ENCODE results near the gene SMIM1. TPM values are rescaled to one million over a fixed set of nuclear protein-coding genes. Genes with fewer than 3 reads are reported as not detected.

SMIM1 gene
- total RNA-seq, result 2.1 TPM in 1 of 2 replicates, not detected in the other

GRCh38 chr1:3772715-3773571, at the start of gene SMIM1:
SMIM1 (plus strand) TSS chr1:3772749; CDS start chr1:3775374, 2,625 bp downstream.

GRCh38 chr1:3752400-3752945, 20.1 kb upstream of the SMIM1 start, which contains the start of gene CCDC27:
CCDC27 (plus strand) TSS chr1:3752450; CDS start chr1:3752482, 32 bp downstream.

GRCh38 chr1:3796215-3797061, 23.9 kb downstream of the SMIM1 start, which contains the start of gene LRRC47:
LRRC47 (minus strand) TSS chr1:3796498; CDS start chr1:3796476, 22 bp downstream.

Other genes starting within 250 kb of the SMIM1 start
- 1.2 and 2.4 TPM in 2 replicates for gene MEGF6, start 161.2 kb upstream of the SMIM1 start, total RNA-seq
- 24.5 and 32.0 TPM in 2 replicates for gene TPRG1L, start 147.7 kb upstream of the SMIM1 start, total RNA-seq
- 9.9 and 12.7 TPM in 2 replicates for gene WRAP73, start 122.6 kb upstream of the SMIM1 start, total RNA-seq
- gene TP73, start 120.2 kb upstream of the SMIM1 start, total RNA-seq, result not detected in 2 replicates
- not detected in 2 replicates for gene CCDC27, start 20.3 kb upstream of the SMIM1 start, total RNA-seq
- 30.4 and 34.1 TPM in 2 replicates for gene LRRC47, start 23.7 kb downstream of the SMIM1 start, total RNA-seq
- gene CEP104, start 84.5 kb downstream of the SMIM1 start, total RNA-seq, result 9.7 and 16.7 TPM in 2 replicates
- gene DFFB, start 84.7 kb downstream of the SMIM1 start, total RNA-seq, result 3.9 and 4.5 TPM in 2 replicates
- 26.0 and 30.8 TPM in 2 replicates for gene C1orf174, start 127.5 kb downstream of the SMIM1 start, total RNA-seq